K562 (cell line): ENCODE results near the gene ST3GAL3. TPM values are rescaled to one million over a fixed set of nuclear protein-coding genes. Genes with fewer than 3 reads are reported as not detected.

Experiments
- ATAC-seq: fragments of 200-7000 bp; cut with Tn5 transposase; 3 replicates; pipeline ENCODE4 v1.9.1; 2020; ENCODE audit warnings: moderate library complexity
- BruUV-seq: library from RNA; stranded (reverse); fragments of 400-500 nt; replicated peaks from 2 replicates; lab custom pipeline; 2021; lab: Mats Ljungman, UMichigan
- CTCF ChIA-PET: fragments of 300-600 bp; formaldehyde crosslinking; extraction: SDS; loops from one replicate; lab custom pipeline; 2021; ENCODE audit warnings: low intra/inter-chr PET ratio; lab: Yijun Ruan, JAX
- POLR2A ChIA-PET: fragments of 300-600, 350-650 bp; sonication (Branson Sonifier 250); formaldehyde crosslinking; extraction: SDS; loops from one replicate; lab custom pipeline; 2021; ENCODE audit warnings: antibody characterized with exemption, inconsistent platforms; lab: Yijun Ruan, JAX
- DNase-seq, 4 experiments: peaks; one replicate each; pipeline versions ENCODE4 v3.0.0 to v3.0.0-alpha.2; 2011 to 2018; ENCODE audit warnings: low spot score in 3 of 4, mixed read lengths in 3 of 4; ENCODE audit errors: extremely low read depth in 1 of 4
- FAIRE-seq: peaks from 2 replicates; lab custom pipeline; 2011; peaks lifted over from hg19 to GRCh38; lab: Jason Lieb, UNC
- H2AFZ ChIP-seq: 2 replicates; pipeline ENCODE4 v1.6.0; 2011; ENCODE audit warnings: low read depth, low read length, control low read depth, inconsistent platforms
- H3K27ac ChIP-seq: fragments of 200-600 bp; 3 replicates; pipeline ENCODE4 v1.8.0; 2011; ENCODE audit warnings: low read depth, mild to moderate bottlenecking, control low read depth, inconsistent platforms, low read length, moderate library complexity, mixed read lengths; ENCODE audit errors: extremely low read depth
- H3K27me3 ChIP-seq, 2 experiments: fragments of 300-600 bp in 1 of 2; 2 replicates in 1 of 2; 3 replicates in 1 of 2; pipeline versions ENCODE4 v1.6.0 to v1.8.0; 2011; ENCODE audit warnings: inconsistent platforms in 2 of 2, low read length in 2 of 2, mild to moderate bottlenecking in 1 of 2, mixed read lengths in 1 of 2, moderate library complexity in 1 of 2; ENCODE audit not compliant: control insufficient read depth in 2 of 2, insufficient read depth in 2 of 2
- H3K36me3 ChIP-seq: fragments of 300-600 bp; 3 replicates; pipeline ENCODE4 v1.8.0; 2011; ENCODE audit warnings: mild to moderate bottlenecking, low read length, inconsistent platforms; ENCODE audit not compliant: control insufficient read depth, insufficient read depth
- H3K4me1 ChIP-seq, 2 experiments: fragments of 200-600 bp in 1 of 2; replicated peaks in 1 of 2; 2 replicates in 1 of 2; 3 replicates in 1 of 2; pipeline versions ENCODE4 v1.5.1 to v1.8.0; 2011; ENCODE audit warnings: inconsistent platforms in 2 of 2, low read length in 2 of 2, mild to moderate bottlenecking in 1 of 2, mixed read lengths in 1 of 2, moderate library complexity in 1 of 2; ENCODE audit not compliant: control insufficient read depth in 2 of 2, insufficient read depth in 2 of 2
- H3K4me2 ChIP-seq: 2 replicates; pipeline ENCODE4 v1.6.1; 2011; ENCODE audit warnings: low read length, control low read depth, inconsistent platforms, mixed read lengths; ENCODE audit not compliant: insufficient read depth
- H3K4me3 ChIP-seq: fragments of 200-600 bp; sonication (generic), shearing (Covaris generic); 2 replicates; pipeline ENCODE4 v1.5.1; 2016; ENCODE audit warnings: control low read depth, inconsistent platforms
- H3K79me2 ChIP-seq: fragments of 200-600 bp; 3 replicates; pipeline ENCODE4 v1.8.0; 2011; ENCODE audit warnings: low read length, inconsistent platforms; ENCODE audit not compliant: control insufficient read depth, insufficient read depth
- H3K9ac ChIP-seq, 2 experiments: 2 replicates each; pipeline versions ENCODE4 v1.6.0 to v1.6.1; 2011; ENCODE audit warnings: low read depth in 2 of 2, low read length in 2 of 2, control low read depth in 1 of 2, inconsistent platforms in 1 of 2, mild to moderate bottlenecking in 1 of 2, mixed read lengths in 1 of 2; ENCODE audit not compliant: insufficient read depth in 1 of 2
- H3K9me1 ChIP-seq: one replicate; pipeline ENCODE4 v1.6.0; 2011; ENCODE audit warnings: inconsistent platforms, mild to moderate bottlenecking, low read length, moderate library complexity; ENCODE audit not compliant: control insufficient read depth, insufficient read depth
- H3K9me3 ChIP-seq: replicated peaks from 2 replicates; pipeline ENCODE4 v1.5.1; 2011; ENCODE audit warnings: low read depth, low read length, inconsistent platforms; ENCODE audit not compliant: control insufficient read depth, insufficient read depth
- H4K20me1 ChIP-seq: replicated peaks from 2 replicates; pipeline ENCODE4 v1.6.1; 2011; ENCODE audit warnings: low read length, inconsistent platforms, mixed read lengths; ENCODE audit not compliant: control insufficient read depth, insufficient read depth
- AFF4 ChIP-seq: sonication (generic); formaldehyde crosslinking; IDR thresholded peaks from 2 replicates; pipeline ENCODE4 v1.8.0; 2023; ENCODE audit warnings: mild to moderate bottlenecking, missing genetic modification reagents
- CEBPG ChIP-seq, 3 experiments: fragments of 200-800 bp in 1 of 3; sonication (Bioruptor generic) in 1 of 3; sonication (generic) in 1 of 3; formaldehyde crosslinking in 1 of 3; IDR thresholded peaks in 2 of 3; conservative IDR thresholded peaks in 1 of 3; 2 replicates each; pipeline versions ENCODE4 v1.6.1 to v1.8.0; 2016 to 2022; ENCODE audit warnings: missing compliant biosample characterization in 2 of 3, missing genetic modification characterization in 2 of 3, mild to moderate bottlenecking in 1 of 3, missing genetic modification reagents in 1 of 3
- EHMT2 ChIP-seq: fragments of 450-650 bp; IDR thresholded peaks from 2 replicates; pipeline ENCODE4 v1.6.1; 2018; ENCODE audit warnings: antibody characterized with exemption
- ZBTB43 ChIP-seq: sonication (generic); formaldehyde crosslinking; IDR thresholded peaks from 2 replicates; pipeline ENCODE4 v1.8.0; 2023; ENCODE audit warnings: mild to moderate bottlenecking, missing genetic modification reagents
- WGBS: fragments of 100-300 bp; shearing (Covaris generic); methylation state at CpG from one replicate; pipeline ENCODE4 v1.1.6; 2016; ENCODE audit warnings: low coverage, mixed read lengths; ENCODE audit not compliant: insufficient coverage; ENCODE audit errors: missing lambda C conversion rate; 5-methylcytosine and 5-hydroxymethylcytosine counted together
- in situ Hi-C: fragments of 300-500 bp; cut with MboI; formaldehyde crosslinking; loops from 4 replicates; pipeline ENCODE4 v1.15.0; 2018; ENCODE audit warnings: inconsistent platforms, mixed read lengths
- intact Hi-C: fragments of 100-400 bp; cut with micrococcal nuclease; formaldehyde crosslinking; loops from 2 replicates; pipeline ENCODE4 v1.14.2; 2022
- polyA plus RNA-seq, 8 experiments: library from polyadenylated mRNA; depleted of rRNA in 4 of 8; stranded (reverse) in 5 of 8; unstranded in 3 of 8; fragments of >200 nt; fragmentation: Nextera tagmentation in 2 of 8; fragmentation: Illumina TruSeq in 1 of 8; extraction: Ambion mirVana in 2 of 8; extraction: Trizol in 1 of 8; gene quantifications; 2 replicates each; pipeline versions ENCODE4 v1.2.1 to v1.2.3, GENCODE V29; 2011 to 2014; ENCODE audit warnings: inconsistent platforms in 1 of 8, missing spikeins in 1 of 8
- total RNA-seq, 7 experiments: library from RNA; depleted of rRNA in 6 of 7; stranded (reverse); fragments of >200 nt in 6 of 7; fragmentation: Illumina TruSeq in 2 of 7; extraction: Trizol in 2 of 7; gene quantifications; 2 replicates each; pipeline versions ENCODE4 v1.2.1 to v1.2.3, GENCODE V29; 2011 to 2021; ENCODE audit warnings: low replicate concordance in 1 of 7

ST3GAL3 gene
- total and polyA plus RNA-seq, 9 of the 15 experiments (the other 6 are each of a cell fraction or from before 2014, with no cell fraction given), result 1.2 to 18.9 (median 11.0) TPM

DNA sequence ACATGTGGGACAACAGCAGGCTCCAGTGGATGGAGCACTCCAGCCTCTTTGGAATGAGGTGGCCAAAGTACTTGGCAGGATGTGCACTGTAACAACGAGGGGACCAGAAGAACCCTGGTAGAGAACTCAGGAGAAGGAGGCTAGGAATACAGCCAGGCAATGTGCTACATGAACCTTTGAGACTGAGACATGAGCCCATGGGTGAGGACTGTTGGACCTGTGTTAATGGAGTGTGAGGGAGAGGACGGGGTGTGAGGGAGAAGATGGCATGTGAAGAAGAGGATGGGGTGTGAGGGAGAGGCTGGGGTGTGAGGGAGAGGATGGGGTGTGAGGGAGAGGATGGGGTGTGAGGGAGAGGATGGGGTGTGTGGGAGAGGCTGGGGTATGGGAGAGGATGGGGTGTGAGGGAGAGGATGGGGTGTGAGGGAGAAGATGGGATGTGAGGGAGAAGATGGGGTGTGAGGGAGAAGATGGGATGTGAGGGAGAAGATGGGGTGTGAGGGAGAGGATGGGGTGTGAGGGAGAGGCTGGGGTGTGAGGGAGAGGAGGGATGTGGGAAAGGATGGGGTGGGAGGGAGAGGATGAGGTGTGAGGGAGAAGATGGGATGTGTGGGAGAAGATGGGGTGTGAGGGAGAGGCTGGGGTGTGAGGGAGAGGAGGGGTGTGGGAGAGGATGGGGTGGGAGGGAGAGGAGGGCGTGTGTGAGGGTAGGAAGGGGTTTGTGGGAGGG is 164.0 kb downstream of the ST3GAL3 start (continued):
- TF ChIP-seq ZBTB43 (CRISPR knock-in tag) (no peak), AFF4 (CRISPR knock-in tag) (no peak)
- TF ChIP-seq, all 486 proteins: peak for 0

DNA sequence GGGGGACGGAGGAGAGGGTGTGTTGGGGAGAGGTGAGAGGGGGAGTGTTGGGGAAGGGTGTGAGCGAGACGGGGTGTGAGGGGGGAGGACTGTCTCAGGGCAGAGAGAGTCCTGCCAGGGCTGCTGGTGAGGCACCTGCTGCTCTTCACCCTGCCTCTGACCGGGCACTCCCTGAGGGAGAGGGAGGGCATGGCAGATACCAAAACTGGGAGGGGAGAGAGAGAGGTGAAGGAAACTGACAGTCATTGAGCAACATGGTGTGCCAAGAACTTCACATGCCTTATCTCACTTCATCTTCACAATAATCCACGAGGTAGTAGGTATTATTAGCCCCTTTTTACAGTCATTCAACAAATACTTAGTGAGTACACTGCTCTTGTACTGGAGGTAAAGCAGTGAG is 164.9 kb downstream of the ST3GAL3 start:
- TF ChIP-seq CEBPG (CRISPR knock-in tag; IDR thresholded peaks at IDR 0.05) (no peak), CEBPG (tag; conservative IDR thresholded peaks at IDR 0.05 in 1 of 2, IDR thresholded peaks at IDR 0.05 in 1 of 2) (no peak), EHMT2 (no peak)
- TF ChIP-seq, all 486 proteins: peak for 0
- no peaks in the 10 kb centered on the region for H3K9me3 ChIP-seq
- CTCF ChIA-PET, result no interaction called here
- POLR2A ChIA-PET, result no interaction called here
- H3K27me3 ChIP-seq, result no peaks in the 10 kb centered on the region
- H3K4me1 ChIP-seq, result peaks cover 0 to 28% of the 10 kb centered on the region in 2 experiments; a peak in 4 of 5 replicates
- FAIRE-seq (no peak), ATAC-seq (no peak), DNase-seq (no peak)
- no peaks in the 10 kb centered on the region for H3K9me1 ChIP-seq
- intact Hi-C loops, result no loop called here
- H3K27ac ChIP-seq, result no peak overlapping the region
- H2AFZ ChIP-seq, result no peak overlapping the region
- no peak overlapping the region for H3K9ac ChIP-seq
- in situ Hi-C loops, result no loop called here
- H3K36me3 ChIP-seq, result no peaks in the 10 kb centered on the region
- no peaks in the 10 kb centered on the region for H4K20me1 ChIP-seq
- 14% methylated on average over 1 of the region's 5 CpGs for WGBS
- BruUV-seq, result no TSS peak
- H3K4me3 ChIP-seq, result no peak overlapping the region
- H3K4me2 ChIP-seq, result no peak overlapping the region
- H3K79me2 ChIP-seq, result no peaks in the 10 kb centered on the region
